Nucleus accumbens (tissue), 56 donors: ENCODE results near the gene CENPS.

ENCODE experiments used
- DNase-seq, 56 donors: peaks; one replicate each; lab custom pipeline; 2025; lab: John Stamatoyannopoulos, UW

CENPS gene

DNA sequence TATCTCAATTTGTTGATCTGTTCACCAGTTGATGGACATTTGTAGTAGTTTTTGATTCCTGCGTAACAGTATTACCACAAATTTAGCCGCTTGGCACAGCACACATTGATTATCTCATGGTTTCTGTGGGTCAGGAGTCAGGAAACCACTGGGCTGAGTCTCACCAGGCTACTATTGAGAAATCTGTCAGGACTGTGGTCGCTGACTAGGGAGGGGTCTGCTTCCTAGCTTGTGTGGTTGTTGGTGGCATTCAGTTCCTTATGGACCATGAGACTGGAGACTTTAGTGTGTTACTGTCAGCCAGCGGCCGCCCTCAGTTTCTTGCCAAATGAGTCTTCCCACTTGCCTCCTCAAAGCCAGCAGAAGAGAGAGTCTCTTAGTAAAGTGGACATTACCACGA, 54.3 kb downstream of the CENPS start:
- DNase-seq: no peak

GRCh38 chr1:10489291-10490055, 59.2 kb downstream of the CENPS start:
- no peak for DNase-seq

GRCh38 chr1:10490286-10490970, 60.2 kb downstream of the CENPS start:
- peak in 2 of 56 donors; percentile 2 to 13 for DNase-seq
